HG03469 (cell line): ENCODE data around the gene SRSF11.
A peak's percentile ranks its signal among the peaks of the same experiment; 100 is the strongest.

Experiments
- ATAC-seq: cut with Tn5 transposase; IDR thresholded peaks from one replicate; pipeline ENCODE4 v1.9.1; 2021; ENCODE audit warnings: mild to moderate bottlenecking, moderate library complexity, moderate number of reproducible peaks; ENCODE audit not compliant: unreplicated experiment

SRSF11 gene

GRCh38 chr1:70220517-70221237, 503 bp upstream of the SRSF11 start:
- peak; percentile 6 for ATAC-seq

- no peak for ATAC-seq
These were observed 1.6 kb downstream of the SRSF11 start for GRCh38 chr1:70222716-70223235.

GRCh38 chr1:70224954-70225353, 3.8 kb downstream of the SRSF11 start:
- ATAC-seq, result no peak

- no peak for ATAC-seq
These were observed 6.3 kb downstream of the SRSF11 start for GRCh38 chr1:70227439-70227838.

- ATAC-seq, result no peak
These were observed 7.5 kb downstream of the SRSF11 start for GRCh38 chr1:70228670-70229069.

GRCh38 chr1:70231475-70231874, 10.3 kb downstream of the SRSF11 start:
- no peak for ATAC-seq

GRCh38 chr1:70234733-70235132, 13.6 kb downstream of the SRSF11 start:
- ATAC-seq, result no peak

GRCh38 chr1:70239940-70240339, 18.8 kb downstream of the SRSF11 start:
- no peak for ATAC-seq

- no peak for ATAC-seq
These were observed 25.9 kb downstream of the SRSF11 start for GRCh38 chr1:70247122-70247521.

GRCh38 chr1:70247768-70248167, 26.6 kb downstream of the SRSF11 start:
- ATAC-seq, result no peak

GRCh38 chr1:70248729-70249128, 27.5 kb downstream of the SRSF11 start:
- no peak for ATAC-seq

- no peak for ATAC-seq
These were observed 35.5 kb downstream of the SRSF11 start for GRCh38 chr1:70256664-70257063.

GRCh38 chr1:70264839-70265238, 43.7 kb downstream of the SRSF11 start:
- no peak for ATAC-seq

GRCh38 chr1:70265946-70266345, 44.8 kb downstream of the SRSF11 start:
- ATAC-seq, result no peak

GRCh38 chr1:70277875-70278274, 56.7 kb downstream of the SRSF11 start:
- ATAC-seq, result no peak

GRCh38 chr1:70278710-70279109, 57.5 kb downstream of the SRSF11 start:
- ATAC-seq, result no peak

- no peak for ATAC-seq
These were observed 63.2 kb downstream of the SRSF11 start for GRCh38 chr1:70284366-70284765.

GRCh38 chr1:70286453-70286852, 65.3 kb downstream of the SRSF11 start:
- ATAC-seq, result no peak

- ATAC-seq, result no peak
These were observed 67.0 kb downstream of the SRSF11 start for GRCh38 chr1:70288166-70288565.

- no peak for ATAC-seq
These were observed 69.0 kb downstream of the SRSF11 start for GRCh38 chr1:70290218-70290617.

GRCh38 chr1:70293186-70293843, 72.1 kb downstream of the SRSF11 start:
- no peak for ATAC-seq

GRCh38 chr1:70295749-70296148, 74.6 kb downstream of the SRSF11 start:
- no peak for ATAC-seq
